COR-L47 (cell line): ENCODE results near the gene FAM47E.
"Not testable (repeated sequence)": the region's sequence is repeated elsewhere in the genome, so short reads cannot be mapped to it uniquely, and the experiment has no call there.

ENCODE experiments used
- DNase-seq: peaks from one replicate; lab custom pipeline; 2025; lab: John Stamatoyannopoulos, UW

Gene FAM47E

DNA sequence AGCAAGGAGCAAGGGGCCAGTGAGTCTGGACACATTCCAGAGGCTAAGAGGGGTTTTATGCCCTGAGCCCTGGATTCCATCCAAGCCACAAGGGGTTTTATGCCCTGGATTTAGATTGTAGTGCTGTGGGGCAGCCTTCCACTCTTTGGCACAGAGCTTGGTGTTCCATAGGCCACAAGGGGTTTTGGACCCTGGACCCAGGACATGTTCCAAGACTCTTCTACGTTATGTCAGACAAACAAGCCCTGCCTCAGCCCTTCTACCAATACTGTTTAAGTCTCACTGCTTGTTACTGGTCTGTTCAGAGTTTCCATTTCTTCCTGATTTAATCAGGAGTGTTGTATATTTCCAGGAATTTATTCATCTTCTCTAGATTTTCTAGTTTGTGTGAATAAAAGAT, 25.1 kb upstream of the FAM47E start:
- no peak for DNase-seq

DNA sequence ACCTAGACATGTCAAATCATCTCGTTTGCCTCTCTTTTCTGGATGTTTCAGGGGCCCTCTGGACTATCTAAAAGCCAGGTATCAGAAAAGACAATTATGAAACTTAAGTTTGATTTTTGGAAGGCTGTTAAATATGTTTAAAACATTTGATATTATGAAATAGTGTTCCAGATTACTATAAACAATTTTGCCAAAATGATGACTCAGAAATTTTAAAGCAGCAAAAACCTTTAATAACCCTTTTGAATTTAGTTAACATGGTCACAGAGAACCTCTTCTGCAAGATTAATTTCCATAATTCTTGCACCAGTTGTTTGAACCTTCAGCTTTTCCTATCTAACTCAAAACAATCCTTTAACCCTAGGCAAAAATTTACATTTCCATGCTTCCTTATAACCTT, 18.8 kb upstream of the FAM47E start:
- no peak for DNase-seq

DNA sequence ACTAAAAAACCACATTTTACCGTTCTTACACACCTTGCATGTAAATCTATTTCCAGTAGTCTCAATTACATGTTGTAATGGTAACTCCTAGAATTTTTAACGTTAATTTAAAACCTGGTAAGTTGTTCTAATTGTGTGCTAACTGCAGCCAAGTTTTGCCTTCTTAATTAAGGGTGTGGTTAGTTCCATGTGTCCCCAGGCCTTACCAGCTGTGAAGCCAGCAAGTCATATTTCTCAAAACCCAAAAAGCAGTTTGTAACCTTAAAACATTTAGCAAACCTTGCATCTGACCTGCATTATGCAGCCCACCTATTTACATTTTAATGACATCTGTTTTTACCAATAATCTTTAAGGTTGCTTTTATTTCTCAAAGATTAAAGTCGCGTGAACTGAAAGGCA, 18.4 kb upstream of the FAM47E start:
- DNase-seq = no peak

DNA sequence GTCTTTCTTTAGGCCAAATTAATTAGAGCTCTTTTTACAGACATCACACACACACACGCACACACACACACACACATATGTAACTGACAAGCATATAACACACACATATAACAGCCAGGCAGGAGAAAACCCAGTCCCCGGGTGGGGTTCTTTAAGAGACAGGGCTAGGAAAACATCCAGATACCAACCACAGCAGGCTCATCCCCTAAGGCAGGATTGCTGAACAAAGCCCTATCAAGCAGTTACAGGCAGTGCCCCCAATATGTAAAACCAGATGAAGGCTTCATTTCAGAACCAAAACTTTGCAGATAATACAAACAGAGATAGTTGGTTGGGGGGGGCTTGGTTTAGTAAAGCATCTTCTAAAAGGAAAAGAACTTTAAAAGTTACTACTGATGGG, 18.0 kb upstream of the FAM47E start:
- DNase-seq = no peak

DNA sequence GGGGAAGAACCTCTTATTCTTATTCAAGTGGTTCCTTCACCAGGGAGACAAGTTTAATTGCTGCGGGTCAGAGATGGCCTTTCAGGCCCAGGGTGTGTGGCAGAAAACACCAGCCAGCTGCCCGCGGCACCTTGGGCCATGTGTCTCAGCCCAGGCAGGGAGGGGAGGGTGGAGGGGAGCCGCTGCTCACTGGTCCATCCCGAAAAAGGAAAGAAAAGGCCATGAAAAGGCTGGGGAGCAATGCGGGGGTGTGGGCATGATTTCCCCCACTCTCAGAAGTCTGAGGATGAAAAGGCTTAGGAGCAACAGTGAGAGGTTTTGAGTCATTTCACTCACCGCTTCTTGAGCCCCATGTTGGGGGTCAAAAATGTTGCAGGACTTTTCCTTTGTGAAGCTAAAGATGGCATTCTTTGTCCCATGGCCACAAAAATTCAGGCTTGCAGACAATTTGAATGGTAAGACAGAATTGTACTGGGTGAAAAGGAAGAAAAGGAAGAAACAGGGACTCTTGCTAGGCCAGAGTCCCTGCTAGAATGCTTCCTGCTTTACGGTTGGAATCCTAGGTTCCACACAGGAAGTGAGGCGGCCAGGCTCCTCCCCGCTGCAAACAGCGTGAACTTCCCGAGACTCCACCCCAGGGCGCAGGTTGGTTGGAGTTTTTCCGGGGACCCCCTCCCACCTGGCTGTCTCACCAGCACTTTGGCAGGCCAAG, 17.4 kb upstream of the FAM47E start:
- no peak for DNase-seq

DNA sequence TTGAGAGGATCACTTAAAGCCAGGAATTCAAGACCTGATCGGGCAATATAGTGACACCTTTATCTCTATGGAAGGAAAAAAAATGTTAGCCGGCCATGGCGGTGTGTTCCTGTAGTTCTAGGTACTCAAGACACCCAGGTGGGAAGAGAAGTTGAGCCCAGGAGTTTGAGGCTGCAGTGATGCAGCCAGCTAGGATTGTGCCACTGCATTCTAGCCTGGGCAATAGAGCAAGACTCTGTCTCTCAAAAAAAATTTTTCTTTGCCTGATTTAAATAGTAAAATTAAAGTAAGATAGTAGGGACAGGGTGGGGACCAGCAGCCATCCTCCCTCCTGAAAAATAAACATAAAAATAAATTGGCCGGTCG, 16.9 kb upstream of the FAM47E start:
- no peak for DNase-seq

DNA sequence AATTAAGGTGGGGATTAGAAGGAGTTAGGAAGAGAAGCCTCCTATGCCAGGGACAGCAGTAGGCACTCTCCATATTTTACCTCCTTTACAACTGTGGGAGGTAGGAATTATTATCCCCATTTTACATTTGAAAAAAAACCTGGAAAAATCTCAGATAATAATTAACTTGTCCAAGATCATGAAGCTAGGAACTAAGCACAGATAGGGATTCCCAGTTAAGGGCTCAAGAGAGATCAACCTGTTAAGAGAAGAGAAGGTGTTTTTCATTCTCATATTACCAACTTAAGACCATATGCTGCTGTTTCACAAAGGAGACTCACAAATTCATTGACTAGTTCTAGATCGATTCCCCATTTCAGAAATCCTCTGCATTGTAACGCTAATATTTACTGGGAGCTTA, 16.1 kb upstream of the FAM47E start:
- no peak for DNase-seq

DNA sequence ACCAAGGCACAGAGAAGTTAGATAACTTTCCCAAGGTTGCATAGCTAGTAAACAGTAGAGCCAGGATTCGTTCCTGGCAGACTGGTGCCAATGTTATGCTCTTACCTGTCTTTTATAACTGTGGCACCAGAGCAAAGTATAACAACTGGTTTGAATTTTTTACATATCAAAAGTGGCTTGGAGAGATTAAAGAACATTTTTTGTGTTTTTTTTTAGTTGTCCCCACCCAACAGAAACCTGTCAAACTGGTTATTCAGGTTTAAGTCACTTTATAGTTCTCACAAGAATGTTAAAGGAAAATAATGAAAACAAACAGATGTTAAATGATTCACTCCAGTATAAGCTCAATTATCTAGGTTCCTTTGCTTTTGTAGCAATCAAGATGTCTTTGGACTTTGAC, 15.6 kb upstream of the FAM47E start:
- DNase-seq = no peak

DNA sequence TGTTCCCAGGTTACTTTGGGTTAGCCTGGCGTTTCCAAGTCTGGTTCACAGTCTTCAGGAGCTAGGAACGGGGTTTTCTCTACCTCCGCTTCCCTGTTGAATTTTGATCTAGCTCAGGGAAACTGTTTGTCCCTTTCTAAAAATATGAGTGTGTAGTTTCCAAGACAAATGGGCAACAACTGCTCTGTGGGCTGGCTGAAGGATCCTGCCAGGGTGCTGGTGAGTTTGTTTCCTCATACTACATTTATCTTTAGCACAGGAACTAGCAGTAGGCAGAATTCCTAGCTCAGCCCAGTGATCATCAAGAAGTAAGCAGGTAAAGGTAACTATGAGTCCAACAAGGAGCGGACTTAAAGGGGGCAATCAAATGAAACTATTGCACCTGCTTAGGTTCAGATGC, 13.3 kb upstream of the FAM47E start:
- no peak for DNase-seq

DNA sequence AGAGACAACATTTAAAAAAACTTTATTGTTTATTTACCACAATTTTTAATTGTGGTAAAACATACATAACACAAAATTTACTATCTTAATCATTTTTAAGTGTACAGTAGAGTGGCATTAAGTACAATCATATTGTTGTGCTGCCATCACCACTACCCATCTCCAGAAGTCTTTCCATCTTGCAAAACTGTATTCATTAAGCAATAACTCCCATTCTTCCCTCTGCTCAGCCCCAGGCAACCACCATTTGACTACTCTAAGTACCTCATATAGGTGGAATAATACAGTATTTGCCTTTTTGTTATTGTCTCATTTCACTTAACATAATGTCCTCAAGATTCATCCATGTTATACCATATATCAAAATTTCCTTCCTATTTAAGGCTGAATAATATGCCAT, 12.8 kb upstream of the FAM47E start:
- DNase-seq = no peak

DNA sequence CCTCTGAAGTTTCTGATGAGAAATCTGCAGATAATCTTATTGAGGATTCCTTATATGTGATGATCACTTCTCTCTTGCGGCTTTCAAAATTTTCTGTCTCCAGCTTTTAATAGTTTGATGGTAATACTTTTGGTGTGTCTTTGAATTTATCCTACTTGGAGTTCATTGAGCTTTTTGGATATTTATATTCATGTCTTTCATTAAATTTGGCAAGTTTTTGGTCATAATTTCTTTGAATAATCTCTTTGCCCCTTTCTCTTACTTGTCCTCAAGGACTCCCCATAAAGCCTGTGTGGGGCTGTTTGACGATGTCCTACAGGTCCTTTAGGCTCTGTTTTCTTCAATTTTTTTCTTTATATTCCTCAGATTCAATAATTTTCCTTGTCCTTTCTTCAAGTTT, 11.3 kb upstream of the FAM47E start:
- no peak for DNase-seq

DNA sequence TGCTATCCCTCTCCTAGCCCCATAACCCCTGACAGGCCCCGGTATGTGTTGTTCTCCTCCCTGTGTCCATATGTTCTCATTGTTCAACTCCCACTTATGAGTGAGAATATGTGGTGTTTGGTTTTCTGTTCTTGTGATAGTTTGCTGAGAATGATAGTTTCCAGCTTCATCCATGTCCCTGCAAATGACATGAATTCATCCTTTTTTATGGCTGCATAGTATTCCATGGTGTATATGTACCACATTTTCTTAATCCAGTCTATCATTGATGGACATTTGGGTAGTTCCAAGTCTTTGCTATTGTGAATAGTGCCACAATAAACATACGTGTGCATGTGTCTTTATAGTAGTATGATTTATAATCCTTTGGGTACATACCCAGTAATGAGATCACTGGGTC, 7.6 kb upstream of the FAM47E start:
- not testable (repeated sequence) for DNase-seq

DNA sequence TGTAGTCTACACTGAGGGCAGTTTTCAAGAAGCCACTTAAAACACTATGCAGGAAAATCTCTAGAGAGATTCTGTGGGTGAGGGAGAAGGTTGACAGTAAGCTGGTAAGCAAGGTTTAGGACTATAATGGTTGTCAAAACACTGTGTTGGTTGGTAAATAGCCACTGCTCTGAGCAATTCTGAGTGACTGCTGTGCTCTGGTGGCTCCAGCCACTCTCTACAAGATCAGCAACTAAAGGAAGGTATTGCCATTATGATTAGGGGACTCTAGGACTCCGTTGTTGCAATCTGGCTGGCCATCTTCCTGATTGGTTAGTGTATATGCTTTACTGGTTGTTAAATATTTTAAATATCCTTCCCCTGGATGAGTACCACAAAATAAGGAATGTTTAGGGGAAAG, 5.5 kb upstream of the FAM47E start:
- DNase-seq = no peak

DNA sequence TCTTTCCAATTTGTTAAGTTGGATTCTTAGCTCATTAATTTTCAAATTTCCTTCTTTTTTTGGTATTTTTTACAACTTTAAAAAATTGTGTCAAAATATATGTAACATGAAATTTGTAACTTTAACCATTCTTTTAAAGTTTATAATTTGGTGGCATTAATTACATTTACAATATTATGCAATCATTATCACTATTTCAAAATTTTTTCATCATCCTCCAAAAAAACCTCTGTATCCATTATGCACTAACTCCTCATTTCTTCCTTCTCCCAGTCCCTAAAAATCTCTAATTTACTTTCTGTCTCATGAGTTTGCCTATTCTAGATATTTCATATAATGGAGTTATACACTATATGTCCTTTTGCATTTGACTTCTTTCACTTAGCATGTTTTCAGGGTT, 4.7 kb upstream of the FAM47E start:
- no peak for DNase-seq

DNA sequence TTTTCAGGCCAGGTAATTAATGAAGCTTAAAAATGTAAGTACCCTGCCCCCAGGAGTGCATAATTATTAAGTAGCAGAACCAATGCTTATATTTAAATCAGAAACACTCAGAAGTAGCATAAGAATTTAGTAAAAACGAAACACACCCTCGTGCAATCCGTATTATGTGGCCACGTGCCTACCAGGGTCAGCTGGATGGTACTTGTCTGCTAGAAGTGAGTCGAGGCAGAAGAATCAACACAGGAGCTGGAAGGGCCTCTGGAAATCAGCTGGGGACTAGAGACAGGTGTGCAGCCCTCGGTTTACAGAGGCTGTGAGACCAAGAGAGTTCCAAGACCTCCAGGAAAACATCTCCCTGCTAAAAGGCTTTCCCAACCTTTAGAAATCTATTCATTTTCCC, 559 bp upstream of the FAM47E start:
- no peak for DNase-seq

DNA sequence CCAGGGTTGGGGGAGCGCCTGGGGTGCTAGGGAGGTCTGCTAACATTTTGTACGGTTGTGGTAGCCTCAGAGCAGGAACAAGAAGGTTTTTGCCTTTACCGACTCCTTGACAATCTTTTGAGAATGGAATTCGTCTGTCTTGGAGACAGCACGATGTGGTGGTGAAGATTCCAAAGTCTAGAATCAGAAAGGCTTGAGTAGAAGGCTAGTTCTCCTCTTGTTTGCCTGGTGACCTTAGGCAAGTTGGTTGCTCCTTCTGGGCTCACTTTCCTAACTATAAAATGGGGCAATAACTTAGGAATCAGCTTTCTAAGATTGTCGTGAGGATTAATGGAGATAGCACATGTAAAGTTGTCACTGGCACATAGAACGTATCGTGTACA, 741 bp downstream of the FAM47E start:
- DNase-seq = no peak

DNA sequence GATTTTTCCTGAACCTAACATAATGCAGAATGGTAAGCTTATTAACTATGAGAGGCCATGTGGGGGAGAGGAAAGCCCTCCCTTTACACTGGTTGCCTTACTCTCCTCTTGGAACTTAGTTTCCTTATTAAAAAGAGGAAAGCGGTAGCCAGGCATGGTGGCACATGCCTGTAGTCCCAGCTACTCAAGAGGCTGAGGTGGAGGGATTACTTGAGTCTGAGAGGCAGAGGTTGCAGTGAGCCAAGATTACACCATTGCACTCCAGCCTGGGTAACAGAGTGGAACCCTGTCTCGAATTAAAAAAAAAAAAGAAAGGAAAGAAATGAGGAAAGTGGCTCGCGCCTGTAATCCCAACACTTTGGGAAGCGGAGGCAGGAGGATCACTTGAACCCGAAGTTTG, 2.0 kb downstream of the FAM47E start:
- no peak for DNase-seq

DNA sequence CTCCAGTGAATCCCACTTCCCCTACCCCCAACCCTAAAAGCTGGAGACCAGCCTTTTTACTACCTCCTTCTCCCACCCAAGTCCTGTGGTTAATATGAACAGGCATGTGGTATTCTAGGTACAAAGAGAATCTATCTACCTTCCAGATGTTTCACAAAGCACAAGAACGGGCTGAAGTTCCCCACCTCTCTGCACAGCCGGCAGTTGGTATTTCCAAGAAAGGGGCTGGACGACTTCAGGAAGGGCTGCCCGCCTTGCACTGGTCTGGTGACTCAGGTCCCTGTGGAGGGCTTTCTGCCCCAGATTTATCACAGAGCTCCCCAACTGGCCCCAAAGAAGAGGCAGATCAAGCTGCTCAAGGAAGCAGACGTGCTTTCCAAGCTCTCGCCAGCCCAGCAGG, 4.5 kb downstream of the FAM47E start:
- no peak for DNase-seq

DNA sequence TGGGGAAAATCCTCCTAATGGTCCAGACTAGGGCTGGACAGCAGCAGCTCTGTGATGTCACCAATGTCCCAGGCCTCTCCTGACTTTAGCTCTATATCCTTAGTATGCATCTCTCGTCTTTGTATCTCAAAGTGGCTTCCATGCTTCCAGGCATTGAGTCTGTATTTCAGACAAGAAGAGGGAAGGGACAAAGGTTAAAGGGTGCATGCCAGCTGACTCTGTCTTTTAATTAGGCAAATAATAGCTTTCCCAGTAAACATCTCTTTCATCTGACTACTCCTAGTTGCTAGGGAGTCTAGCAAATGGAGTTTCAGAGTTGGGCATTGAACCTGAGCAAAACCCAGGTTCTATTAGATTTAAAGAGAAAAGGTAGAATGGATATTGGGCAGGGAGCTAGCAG, 5.4 kb downstream of the FAM47E start:
- no peak for DNase-seq

DNA sequence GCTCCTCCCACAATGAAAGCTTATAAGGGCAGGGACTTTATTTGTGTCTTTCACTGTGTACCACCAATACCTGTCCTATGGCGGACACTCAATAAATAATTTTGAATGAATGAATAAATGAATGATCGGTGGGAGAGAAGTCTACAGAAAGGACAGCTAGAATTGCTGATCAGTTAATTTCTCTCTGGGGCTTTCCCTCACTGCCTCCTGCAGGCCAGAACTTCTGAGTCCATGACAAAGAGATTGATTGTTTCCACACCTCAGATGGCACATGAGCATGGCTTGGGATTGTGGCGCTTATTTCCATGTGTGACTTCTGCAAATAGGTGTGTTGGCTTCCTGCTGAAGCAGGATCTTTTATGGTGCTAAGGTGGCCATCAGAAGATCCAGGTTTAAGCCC, 6.3 kb downstream of the FAM47E start:
- no peak for DNase-seq

DNA sequence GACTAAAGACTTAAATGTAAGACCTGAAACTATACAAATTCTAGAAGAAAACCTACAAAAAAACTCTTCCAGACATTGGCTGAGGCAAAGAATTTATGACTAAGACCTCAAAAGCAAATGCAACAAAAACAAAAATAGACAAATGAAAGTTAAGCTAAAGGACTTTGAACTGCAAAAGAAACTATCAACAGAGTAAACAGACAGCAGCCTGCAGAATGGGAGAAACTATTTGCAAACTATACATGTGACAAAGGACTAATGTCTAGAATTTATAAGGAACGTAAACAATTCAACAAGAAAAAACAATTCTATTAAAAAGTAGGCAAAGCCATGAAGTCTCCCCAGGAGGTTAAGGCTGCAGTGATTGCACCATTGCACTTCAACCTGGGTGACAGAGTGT, 9.1 kb downstream of the FAM47E start:
- no peak for DNase-seq

DNA sequence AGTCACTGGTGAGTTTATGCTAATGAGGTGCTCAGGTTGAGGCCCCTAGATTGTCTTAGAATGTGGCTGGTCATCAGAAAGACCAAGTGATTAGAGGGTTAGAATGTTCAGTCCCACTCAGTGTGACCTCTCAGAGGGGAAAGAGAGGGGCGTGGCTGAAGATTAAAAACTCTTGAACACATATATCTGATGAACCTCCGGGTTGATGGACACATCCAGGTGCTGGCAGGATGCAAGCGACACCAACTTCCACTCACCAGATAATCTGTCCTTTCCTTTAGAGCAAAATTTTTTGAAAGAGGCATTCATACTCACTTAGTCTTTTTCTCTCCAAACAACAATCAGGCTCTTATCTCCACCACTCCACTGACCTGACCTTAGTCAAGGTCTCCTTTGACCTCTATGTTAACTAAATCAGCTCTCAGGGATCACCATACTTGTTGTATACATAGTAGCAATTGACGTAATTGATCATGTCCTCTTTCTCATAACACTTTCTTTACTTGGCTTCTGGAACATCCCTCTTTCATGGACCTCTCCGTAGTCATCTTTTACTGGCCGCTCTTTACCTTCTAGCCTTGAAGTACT, 14.2 kb downstream of the FAM47E start:
- no peak for DNase-seq

DNA sequence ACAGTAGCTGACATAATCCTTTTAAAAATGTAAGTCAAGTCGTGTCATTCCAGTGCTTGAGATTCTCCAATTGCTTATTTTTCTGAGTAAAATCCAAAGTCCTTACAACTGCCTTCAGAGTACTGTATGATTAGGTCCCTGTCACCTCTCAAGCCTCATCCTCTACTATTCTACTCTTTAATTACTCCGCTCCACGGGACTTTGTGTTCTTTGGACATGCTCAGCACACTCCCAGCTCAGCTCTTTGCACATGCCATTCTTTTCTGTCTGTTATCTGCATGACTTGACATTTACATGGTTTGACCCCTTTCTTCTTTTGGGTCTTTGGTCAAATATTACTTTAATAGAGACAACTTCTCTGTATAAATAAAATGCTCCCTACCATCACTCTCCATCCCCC, 15.1 kb downstream of the FAM47E start:
- DNase-seq = no peak

DNA sequence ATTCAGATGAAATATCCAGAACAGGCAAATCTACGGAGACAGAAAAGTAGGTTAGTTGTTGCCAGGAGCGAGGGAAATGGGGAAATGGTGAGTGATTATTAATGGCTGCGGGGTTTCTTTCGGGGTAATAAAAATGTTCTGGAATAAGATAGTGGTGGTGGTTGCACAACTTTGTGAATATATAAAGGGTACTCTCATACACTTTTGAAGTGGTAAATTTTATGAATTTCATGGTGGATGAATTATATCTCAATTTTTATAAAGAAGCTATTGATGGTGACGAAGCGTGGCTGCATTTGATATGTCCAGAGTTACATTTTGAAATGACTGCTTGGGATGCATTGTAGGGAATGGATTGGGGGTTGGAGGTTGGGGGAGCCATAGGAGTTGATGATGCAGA, 16.3 kb downstream of the FAM47E start:
- DNase-seq = no peak
